GF-D8 (cell line): ENCODE data around the gene GKAP1.
A peak's percentile ranks its signal among the peaks of the same experiment; 100 is the strongest.
"Not testable (repeated sequence)": the region's sequence is repeated elsewhere in the genome, so short reads cannot be mapped to it uniquely, and the experiment has no call there.

ENCODE experiments used
- DNase-seq: peaks from one replicate; lab custom pipeline; 2025; lab: John Stamatoyannopoulos, UW

Gene GKAP1

GRCh38 chr9:83728591-83729368 is 88.8 kb downstream of the GKAP1 start:
- DNase-seq: not testable (repeated sequence)

DNA sequence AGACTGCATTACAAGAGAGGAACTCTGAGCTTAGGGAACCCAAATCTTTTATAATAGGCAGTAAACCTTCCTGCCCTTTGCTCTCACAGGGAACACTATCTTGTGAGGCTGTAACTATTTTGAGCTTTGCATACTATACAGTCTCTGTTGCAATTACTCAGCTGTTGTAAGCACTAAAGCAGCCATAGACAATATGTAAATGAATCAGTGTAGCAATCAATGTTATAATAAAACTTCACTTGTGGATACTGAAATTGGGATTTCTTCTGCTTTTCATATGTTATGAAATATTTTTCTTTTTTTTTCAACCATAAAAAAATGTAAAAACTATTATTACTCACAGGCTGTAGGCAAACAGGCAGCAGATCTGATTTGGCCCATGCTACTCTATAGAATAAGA is 93.1 kb downstream of the GKAP1 start:
- no peak for DNase-seq

- DNase-seq: no peak
These were observed 94.7 kb downstream of the GKAP1 start for GRCh38 chr9:83722726-83723495.

GRCh38 chr9:83721509-83721908 is 96.1 kb downstream of the GKAP1 start:
- no peak for DNase-seq

DNA sequence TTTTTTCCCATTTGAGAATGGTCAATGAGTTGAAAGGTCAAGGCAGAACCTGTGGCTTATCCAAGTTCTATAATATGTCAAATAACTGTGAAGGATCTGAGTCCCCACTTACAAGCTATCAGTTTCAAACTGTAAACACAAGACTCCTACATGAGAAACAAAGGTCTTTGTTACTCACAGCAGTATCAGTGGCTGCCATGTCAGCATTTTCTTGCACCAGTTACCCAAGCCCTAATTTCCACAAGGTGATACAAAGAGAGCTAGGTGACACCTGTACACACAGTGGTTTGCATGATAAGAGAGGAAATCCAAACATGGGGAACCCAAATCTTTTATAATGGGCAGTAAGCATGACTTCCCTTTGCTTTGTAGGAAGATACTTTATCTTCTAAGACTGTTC is 101.8 kb downstream of the GKAP1 start:
- no peak for DNase-seq

DNA sequence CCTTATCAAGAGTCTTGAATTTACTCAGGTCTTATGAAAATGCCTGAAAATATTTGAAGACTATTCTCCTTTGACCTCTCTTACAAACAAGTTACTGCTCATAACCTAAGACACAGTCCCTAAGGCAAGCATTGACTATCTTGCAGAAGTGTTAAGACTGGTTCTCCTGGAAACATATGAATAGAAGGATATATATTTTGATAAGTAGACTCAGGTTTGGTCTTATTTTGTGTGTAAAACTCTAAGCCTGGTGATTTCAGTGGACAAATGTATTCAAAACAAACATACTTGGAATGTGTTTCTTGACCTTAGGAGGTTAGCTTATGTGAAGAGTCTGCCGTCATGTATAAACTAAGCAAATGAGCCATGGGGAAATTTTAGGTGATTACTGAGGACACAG is 102.3 kb downstream of the GKAP1 start:
- DNase-seq: no peak

DNA sequence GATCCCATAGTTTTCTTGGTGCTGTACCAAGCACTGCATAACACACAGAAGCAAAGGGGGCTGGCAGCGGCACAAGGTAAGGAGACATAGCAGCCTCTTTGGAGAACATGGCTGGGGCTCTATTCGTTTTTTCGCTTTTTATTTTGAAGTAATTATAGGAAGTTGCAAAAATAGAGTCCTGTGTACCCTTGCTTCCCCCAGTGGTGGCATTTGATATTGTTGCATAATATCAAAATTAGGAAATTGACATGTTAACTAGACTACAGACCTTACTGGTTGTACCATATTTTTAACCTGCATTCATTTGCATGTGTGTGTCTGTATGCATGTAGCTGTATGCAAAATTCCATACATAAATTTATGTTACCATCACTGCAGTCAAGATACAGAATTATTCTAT is 103.2 kb downstream of the GKAP1 start:
- peak; percentile 5 for DNase-seq

DNA sequence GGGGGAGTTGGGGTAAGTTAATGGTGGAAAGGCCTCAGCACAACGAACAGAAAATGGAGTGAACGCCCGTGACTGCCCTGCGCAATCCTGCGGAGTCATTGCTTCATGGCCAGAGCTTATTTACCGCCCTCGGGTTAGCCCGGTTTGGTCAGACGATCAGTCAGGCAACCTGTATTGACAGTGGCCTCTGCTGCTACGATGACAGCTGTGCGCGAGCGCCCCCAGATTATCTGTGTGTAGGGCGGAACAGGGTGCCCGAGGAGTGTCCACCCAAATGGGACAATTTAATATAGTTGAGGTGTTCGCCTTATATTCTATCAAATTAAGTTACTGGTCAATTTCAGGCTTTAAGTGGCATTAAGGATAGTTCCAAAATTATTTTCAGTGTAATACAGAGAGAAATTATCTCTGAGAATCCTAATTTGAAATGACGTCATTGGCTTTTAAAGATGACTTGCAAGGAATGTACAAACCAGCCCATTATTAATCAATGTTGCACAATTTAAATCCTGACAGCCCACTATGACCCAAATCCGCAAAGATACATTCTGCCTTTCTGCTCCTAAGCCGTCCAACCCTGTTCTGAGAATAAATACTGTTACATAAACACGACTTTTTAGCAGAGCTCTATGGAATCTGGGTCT is 108.9 kb downstream of the GKAP1 start:
- peak; percentile 37 for DNase-seq

- DNase-seq: peak; percentile 77
These were observed 109.6 kb downstream of the GKAP1 start, which contains the start of gene UBQLN1 for GRCh38 chr9:83707768-83708514. TSS of gene UBQLN1 (minus strand) at chr9:83707958. CDS start at chr9:83707679, 279 bp downstream.

GRCh38 chr9:83707518-83707767 is 110.1 kb downstream of the GKAP1 start:
- DNase-seq: no peak

- peak; percentile 13 for DNase-seq
These were observed 110.7 kb downstream of the GKAP1 start for GRCh38 chr9:83706676-83707517.

GRCh38 chr9:83705219-83705651 is 112.3 kb downstream of the GKAP1 start:
- DNase-seq: not testable (repeated sequence)

- no peak for DNase-seq
These were observed 115.8 kb downstream of the GKAP1 start for GRCh38 chr9:83701769-83702168.

DNA sequence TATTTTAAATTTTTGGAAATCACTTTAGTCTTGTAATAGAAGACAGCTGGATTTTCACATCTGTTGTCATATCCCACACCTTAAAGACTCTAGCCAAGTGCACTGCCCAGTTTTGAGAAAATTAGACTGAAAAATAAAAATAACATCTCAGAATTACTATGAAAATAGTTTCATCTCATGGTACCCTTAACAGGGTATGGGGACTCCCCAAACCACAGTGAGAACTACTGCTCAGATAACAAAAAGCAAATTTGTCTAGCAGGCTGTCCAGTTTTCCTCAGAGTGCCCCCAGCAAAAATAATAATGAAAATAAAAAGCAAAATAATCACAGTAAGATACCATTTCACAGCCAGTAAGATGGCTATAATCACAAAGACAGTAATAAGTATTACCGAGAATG is 116.3 kb downstream of the GKAP1 start:
- no peak for DNase-seq

DNA sequence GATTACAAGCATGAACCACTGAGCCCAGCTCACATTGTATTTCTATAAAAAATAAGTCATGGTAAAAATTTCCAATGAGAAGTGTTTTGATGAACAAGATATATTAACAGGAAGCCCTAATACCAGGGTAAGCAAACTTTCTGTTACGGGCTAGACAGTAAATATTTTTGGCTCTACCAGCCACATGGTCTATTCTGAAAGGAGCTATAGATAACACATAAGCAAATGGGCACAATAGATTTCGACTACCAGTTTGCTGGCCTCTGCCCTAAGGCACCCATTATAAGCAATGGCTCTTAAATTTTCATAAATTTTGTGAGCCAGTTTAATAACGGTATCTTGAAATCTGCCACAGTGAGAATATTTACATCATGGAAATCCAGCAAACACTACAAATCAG is 118.0 kb downstream of the GKAP1 start:
- DNase-seq: no peak

DNA sequence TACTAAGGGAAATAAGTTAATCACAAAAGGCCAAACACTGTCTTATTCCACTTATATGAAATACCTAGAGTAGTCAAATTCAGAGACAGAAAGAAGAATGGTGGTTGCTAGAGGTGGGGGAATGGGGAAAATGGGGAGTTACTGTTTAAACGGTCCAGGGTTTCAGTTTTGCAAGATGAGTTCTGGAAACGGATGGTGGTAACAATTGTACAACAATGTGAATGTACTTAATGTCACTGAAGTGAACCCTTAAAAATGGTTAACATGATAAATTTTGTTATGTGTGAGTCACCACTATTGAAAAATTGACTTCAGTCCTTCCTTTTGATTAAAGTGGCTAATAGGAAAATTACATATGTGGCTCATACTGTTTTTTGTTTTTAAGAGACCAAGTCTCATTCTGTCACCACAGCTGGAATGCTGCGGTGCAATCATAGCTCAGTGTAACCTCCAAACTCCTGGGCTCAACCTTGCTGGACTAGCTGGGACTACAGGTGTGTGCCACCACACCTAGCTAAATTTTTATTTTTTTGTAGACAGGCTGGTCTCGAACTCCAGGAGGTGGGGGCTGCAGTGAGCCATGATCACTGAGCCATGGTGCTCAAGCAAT is 118.5 kb downstream of the GKAP1 start:
- DNase-seq: no peak

GRCh38 chr9:83691492-83691891 is 126.1 kb downstream of the GKAP1 start:
- DNase-seq: no peak
